Lower leg skin (tissue), 4 donors: Measurements from ENCODE around the gene SLC5A2. TPM values are rescaled to one million over a fixed set of nuclear protein-coding genes. Genes with fewer than 3 reads are reported as not detected.

Experiments used
- DNase-seq, 2 donors: peaks; one replicate each; pipeline ENCODE4 v3.0.0-alpha.2; 2019; ENCODE audit warnings: low spot score in 2 of 2
- H3K4me3 ChIP-seq: fragments of 200-600 bp; sonication (generic); 2 replicates; pipeline ENCODE4 v1.5.1; 2017; ENCODE audit warnings: mild to moderate bottlenecking, low read depth; ENCODE audit not compliant: poor library complexity, severe bottlenecking
- CTCF ChIP-seq, 3 donors: fragments of 450-650 bp; IDR thresholded peaks; one replicate each; pipeline ENCODE4 v1.5.1; 2016; ENCODE audit warnings: antibody characterized with exemption in 3 of 3, mild to moderate bottlenecking in 3 of 3, moderate library complexity in 2 of 3
- POLR2A ChIP-seq, 2 donors: fragments of 450-650 bp; IDR thresholded peaks; one replicate each; pipeline ENCODE4 v1.6.1; 2016 to 2017; ENCODE audit warnings: antibody characterized with exemption in 2 of 2, mild to moderate bottlenecking in 1 of 2, moderate library complexity in 1 of 2
- WGBS, 2 donors: methylation state at CpG; one replicate each; pipeline ENCODE4 v1.1.5; 2018; 5-methylcytosine and 5-hydroxymethylcytosine counted together
- intact Hi-C: fragments of 100-400 bp; cut with DNase I; formaldehyde crosslinking; loops from one replicate; pipeline ENCODE4 v1.15.0; 2023; ENCODE audit warnings: low total_unique reads
- total RNA-seq, 4 donors: library from RNA; depleted of rRNA; stranded (reverse); fragments of >200 nt; gene quantifications; one replicate each; pipeline ENCODE4 v1.1.0, GENCODE V29; 2016

SLC5A2 gene
- total RNA-seq, 4 donors from 2014 or later = 0.17 to 0.27 (median 0.21) TPM

GRCh38 chr16:31530405-31530804 is 47.5 kb downstream of the SLC5A2 start:
- DNase-seq = no peak
- TF ChIP-seq POLR2A (IDR thresholded peaks at IDR 0.05) = no peak
- no peak for TF ChIP-seq CTCF (IDR thresholded peaks at IDR 0.05)
- intact Hi-C loops = no loop called here
- 76 to 81% methylated on average over 5 of the region's 5 CpGs for WGBS, 2 donors
- H3K4me3 ChIP-seq = no peak overlapping the region

GRCh38 chr16:31531096-31531495 is 48.2 kb downstream of the SLC5A2 start:
- WGBS, 2 donors = 92 to 95% methylated on average over 1 of the region's 1 CpG
- DNase-seq = no peak
- TF ChIP-seq CTCF (IDR thresholded peaks at IDR 0.05) (no peak), POLR2A (IDR thresholded peaks at IDR 0.05) (no peak)
- intact Hi-C loops = no loop called here
- H3K4me3 ChIP-seq = no peak overlapping the region

DNA sequence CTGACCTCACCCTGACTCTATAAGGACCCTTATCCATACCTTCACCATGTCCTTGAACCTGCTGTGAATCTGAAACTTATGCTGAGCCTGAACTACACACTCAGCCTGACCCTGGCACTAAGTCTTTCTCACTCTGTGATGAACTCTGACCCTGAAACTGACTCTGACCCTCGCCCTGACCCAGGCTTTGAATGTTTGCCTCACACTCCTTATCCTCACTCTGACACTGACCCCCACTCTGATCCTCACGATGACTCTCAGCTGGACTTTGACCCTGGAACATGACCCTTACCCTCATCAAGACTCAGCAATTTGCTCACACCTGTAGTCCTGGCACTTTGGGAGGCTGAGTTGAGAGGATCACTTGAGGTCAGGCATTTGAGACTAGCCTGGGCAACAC is 49.2 kb downstream of the SLC5A2 start:
- intact Hi-C loops = no loop called here
- WGBS, 2 donors = 72% methylated on average over 2 of the region's 2 CpGs
- no peak for DNase-seq
- no peak for TF ChIP-seq CTCF (IDR thresholded peaks at IDR 0.05)
- no peak for TF ChIP-seq POLR2A (IDR thresholded peaks at IDR 0.05)
- no peak overlapping the region for H3K4me3 ChIP-seq

DNA sequence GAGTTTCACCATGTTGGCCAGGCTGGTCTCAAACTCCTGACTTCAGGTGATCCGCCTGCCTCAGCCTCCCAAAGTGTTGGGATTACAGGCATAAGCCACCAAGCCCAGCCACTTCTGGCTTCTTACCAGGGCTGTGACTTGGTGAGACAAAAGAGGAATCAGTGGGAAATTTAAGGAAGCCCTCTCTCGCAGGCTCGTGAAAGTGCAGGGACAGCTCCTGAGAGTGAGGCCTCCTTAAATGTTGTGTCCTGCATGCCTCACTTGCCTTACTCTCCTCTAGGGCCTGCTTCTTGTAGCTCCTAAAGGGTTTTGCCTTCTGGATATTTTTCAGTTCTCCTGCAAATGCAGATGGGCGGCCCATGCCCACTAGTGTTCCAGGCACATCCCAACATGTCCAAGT is 50.0 kb downstream of the SLC5A2 start:
- TF ChIP-seq POLR2A (IDR thresholded peaks at IDR 0.05) (no peak), CTCF (IDR thresholded peaks at IDR 0.05) (no peak)
- DNase-seq = no peak
- no peak overlapping the region for H3K4me3 ChIP-seq
- intact Hi-C loops = no loop called here
- WGBS, 2 donors = 91 to 95% methylated on average over 4 of the region's 4 CpGs

- DNase-seq = no peak
- 56 to 61% methylated on average over 9 of the region's 9 CpGs for WGBS, 2 donors
- H3K4me3 ChIP-seq = no peak overlapping the region
- intact Hi-C loops = no loop called here
- no peak for TF ChIP-seq POLR2A (IDR thresholded peaks at IDR 0.05)
- TF ChIP-seq CTCF (IDR thresholded peaks at IDR 0.05) = no peak
Observed at GRCh38 chr16:31535737-31536136, 52.8 kb downstream of the SLC5A2 start.

GRCh38 chr16:31536804-31537361 is 54.0 kb downstream of the SLC5A2 start:
- no peak overlapping the region for H3K4me3 ChIP-seq
- no peak for DNase-seq
- WGBS, 2 donors = 76 to 82% methylated on average over 21 of the region's 21 CpGs
- intact Hi-C loops = no loop called here
- TF ChIP-seq CTCF (IDR thresholded peaks at IDR 0.05) (no peak), POLR2A (IDR thresholded peaks at IDR 0.05) (no peak)
